ENCODE measurements around the gene SCAPER. TPM values are rescaled to one million over a fixed set of nuclear protein-coding genes. Genes with fewer than 3 reads are reported as not detected.

SCAPER gene
- total and polyA plus RNA-seq, 2 experiments from 2014 or later, result 27.0 to 35.7 TPM

DNA sequence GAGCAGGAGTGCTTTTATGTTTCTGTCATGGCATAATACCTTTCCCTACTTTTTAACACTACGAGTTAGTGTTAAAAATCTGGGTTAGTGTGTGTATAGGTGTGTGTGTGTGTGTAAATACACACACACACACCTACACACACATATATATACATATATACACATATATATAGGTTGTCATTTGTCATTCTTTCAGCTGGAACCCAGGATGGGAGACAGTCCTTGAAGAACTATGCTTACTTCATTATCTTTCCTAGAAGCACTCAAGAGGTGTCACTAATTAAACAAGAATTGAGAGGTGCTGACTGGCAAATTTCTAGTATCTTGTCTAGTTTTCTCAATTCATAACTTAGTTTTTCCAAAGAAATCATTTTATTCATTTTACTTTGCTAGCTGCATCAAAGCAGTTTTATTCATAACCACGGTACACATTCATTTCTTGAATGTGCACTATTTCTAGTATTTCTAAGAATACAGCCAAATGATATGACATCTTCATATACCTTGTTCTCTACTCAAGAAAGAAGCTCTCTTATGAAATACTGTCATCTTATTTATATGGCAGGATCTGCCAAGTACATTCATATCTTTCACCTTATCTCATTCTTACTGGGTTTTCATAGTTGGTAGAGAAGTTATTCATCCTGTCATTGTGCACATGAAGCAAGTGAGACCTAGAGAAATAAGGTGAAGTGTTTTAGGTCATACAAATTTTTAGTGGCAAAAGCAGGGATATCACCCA, 522.0 kb downstream of the SCAPER start:
- no peaks in the 10 kb centered on the region for H3K4me1 ChIP-seq (ENCODE audit: low read depth)
- TF ChIP-seq CTCF (IDR thresholded peaks at IDR 0.05; ENCODE audit: low read depth, low read length), result no peak
- no peak overlapping the region for H3K27ac ChIP-seq
- H3K36me3 ChIP-seq, result peaks cover 2% of the 10 kb centered on the region
- H3K27me3 ChIP-seq, result no peaks in the 10 kb centered on the region
- no peak overlapping the region for H3K4me3 ChIP-seq
- no peak for DNase-seq (ENCODE audit: low read depth in 1 of 2, low spot score in 1 of 2)
- no peaks in the 10 kb centered on the region for H3K9me3 ChIP-seq (ENCODE audit: low read depth)

GRCh38 chr15:76381366-76381765, 523.8 kb downstream of the SCAPER start:
- Histone ChIP-seq H3K4me1 (ENCODE audit: low read depth) (peaks cover 11% of the 10 kb centered on the region), H3K4me3 (no peak overlapping the region), H3K27me3 (no peaks in the 10 kb centered on the region), H3K9me3 (ENCODE audit: low read depth) (no peaks in the 10 kb centered on the region), H3K36me3 (peaks cover 2% of the 10 kb centered on the region), H3K27ac (no peak overlapping the region)
- no peak for DNase-seq (ENCODE audit: low read depth in 1 of 2, low spot score in 1 of 2)
- no peak for TF ChIP-seq CTCF (IDR thresholded peaks at IDR 0.05; ENCODE audit: low read depth, low read length)

DNA sequence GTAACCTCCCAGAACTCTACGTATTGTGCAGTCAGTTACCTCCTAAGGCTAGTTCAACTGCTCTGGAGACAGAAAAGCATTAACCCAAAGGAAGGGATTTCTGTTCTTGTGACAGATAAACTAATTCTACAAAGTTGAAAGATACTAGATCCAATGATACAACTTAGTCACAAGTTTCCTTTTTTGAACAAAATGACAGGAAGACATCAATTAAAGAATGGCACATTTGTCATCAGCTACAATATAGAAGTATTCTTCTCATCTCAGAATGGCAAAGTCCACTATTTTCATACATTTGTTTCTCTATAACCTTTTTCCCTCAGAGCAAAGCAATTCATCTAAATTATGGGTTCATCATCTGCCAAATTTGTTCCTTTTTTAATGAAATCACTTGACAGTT, 524.9 kb downstream of the SCAPER start:
- no peaks in the 10 kb centered on the region for H3K27me3 ChIP-seq
- H3K4me3 ChIP-seq, result no peak overlapping the region
- H3K4me1 ChIP-seq (ENCODE audit: low read depth), result peaks cover 18% of the 10 kb centered on the region
- peaks cover 2% of the 10 kb centered on the region for H3K36me3 ChIP-seq
- no peaks in the 10 kb centered on the region for H3K9me3 ChIP-seq (ENCODE audit: low read depth)
- H3K27ac ChIP-seq, result no peak overlapping the region
- no peak for TF ChIP-seq CTCF (IDR thresholded peaks at IDR 0.05; ENCODE audit: low read depth, low read length)
- DNase-seq (ENCODE audit: low read depth in 1 of 2, low spot score in 1 of 2), result no peak

DNA sequence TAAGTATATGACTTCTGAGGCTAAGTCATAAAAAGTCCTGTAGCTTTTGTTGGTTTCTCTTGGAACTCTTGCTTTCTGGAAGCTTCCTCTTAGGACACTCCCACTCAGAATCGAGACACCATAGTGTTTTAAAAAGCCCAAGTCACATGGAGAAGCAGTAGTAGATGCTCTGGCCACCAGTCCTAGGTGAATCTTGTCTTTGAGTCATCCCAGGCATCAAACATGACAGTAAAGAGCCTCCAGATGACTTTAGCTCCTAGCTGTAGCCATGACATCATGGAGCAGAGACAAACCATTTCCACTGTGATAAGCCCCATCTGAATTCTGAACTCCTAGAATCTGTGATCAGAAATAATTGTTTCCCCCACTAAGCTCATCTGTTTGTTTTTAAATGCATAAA, 526.4 kb downstream of the SCAPER start:
- TF ChIP-seq CTCF (IDR thresholded peaks at IDR 0.05; ENCODE audit: low read depth, low read length), result no peak
- peaks cover 2% of the 10 kb centered on the region for H3K36me3 ChIP-seq
- peaks cover 18% of the 10 kb centered on the region for H3K4me1 ChIP-seq (ENCODE audit: low read depth)
- H3K9me3 ChIP-seq (ENCODE audit: low read depth), result no peaks in the 10 kb centered on the region
- no peak for DNase-seq (ENCODE audit: low read depth in 1 of 2, low spot score in 1 of 2)
- no peak overlapping the region for H3K4me3 ChIP-seq
- H3K27me3 ChIP-seq, result no peaks in the 10 kb centered on the region
- no peak overlapping the region for H3K27ac ChIP-seq

- H3K36me3 ChIP-seq, result peaks cover 2% of the 10 kb centered on the region
- peaks cover 18% of the 10 kb centered on the region for H3K4me1 ChIP-seq (ENCODE audit: low read depth)
- DNase-seq (ENCODE audit: low read depth in 1 of 2, low spot score in 1 of 2), result no peak
- no peaks in the 10 kb centered on the region for H3K9me3 ChIP-seq (ENCODE audit: low read depth)
- no peaks in the 10 kb centered on the region for H3K27me3 ChIP-seq
- no peak for TF ChIP-seq CTCF (IDR thresholded peaks at IDR 0.05; ENCODE audit: low read depth, low read length)
- H3K27ac ChIP-seq, result no peak overlapping the region
- no peak overlapping the region for H3K4me3 ChIP-seq
Measured at GRCh38 chr15:76377751-76378150, 527.4 kb downstream of the SCAPER start.
